PFSK-1 (cell line): ENCODE measurements around the gene SYNRG.

ENCODE experiments used
- FOXP2 ChIP-seq: optimal IDR thresholded peaks from 2 replicates; pipeline ENCODE3; 2011; ENCODE audit warnings: borderline replicate concordance, control low read depth, inconsistent platforms; ENCODE audit not compliant: insufficient read depth; ENCODE audit errors: extremely low read length, extremely low read depth
- POLR2AphosphoS5 ChIP-seq: IDR thresholded peaks from 2 replicates; pipeline ENCODE4 v1.6.1; 2012; ENCODE audit warnings: low read depth, mild to moderate bottlenecking, control low read depth, low read length, moderate library complexity
- SIN3A ChIP-seq: IDR thresholded peaks from 2 replicates; pipeline ENCODE4 v1.6.1; 2012; ENCODE audit warnings: mild to moderate bottlenecking, low read length, moderate library complexity, borderline replicate concordance; ENCODE audit not compliant: insufficient read depth
- TAF1 ChIP-seq: IDR thresholded peaks from 2 replicates; pipeline ENCODE4 v1.6.1; 2012; ENCODE audit warnings: low read length, control low read depth, borderline replicate concordance; ENCODE audit not compliant: insufficient read depth
- TF ChIP-seq, protein P1 (sequence below), 2 experiments: IDR thresholded peaks; 2 replicates each; pipeline versions ENCODE4 v1.6.1 to v1.8.0; 2011 to 2012; ENCODE audit warnings: low read depth in 2 of 2, low read length in 2 of 2, control low read depth in 1 of 2, inconsistent platforms in 1 of 2, mild to moderate bottlenecking in 1 of 2, moderate library complexity in 1 of 2; ENCODE audit not compliant: insufficient read depth in 1 of 2

Gene SYNRG

GRCh38 chr17:37567137-37567536 lies 42.1 kb downstream of the SYNRG start:
- TF ChIP-seq POLR2AphosphoS5 (no peak), SIN3A (no peak)

DNA sequence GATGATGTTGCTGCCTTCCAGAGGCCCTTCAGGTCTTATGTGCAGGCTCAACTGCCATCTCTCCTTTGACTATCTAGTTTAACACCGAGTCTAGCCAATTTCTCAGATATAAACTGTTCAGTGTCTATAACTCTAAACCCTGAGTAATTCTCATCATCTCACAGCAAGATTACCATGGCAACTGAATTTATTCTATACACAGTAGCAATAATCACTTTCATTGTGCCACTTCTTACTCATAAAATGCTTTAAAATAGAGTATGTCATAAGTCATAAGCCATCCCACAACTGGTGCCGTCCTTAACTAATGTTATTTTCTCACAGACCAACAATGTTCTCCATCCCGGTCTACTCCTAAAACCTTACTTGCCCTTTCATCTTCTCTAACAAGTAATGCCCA lies 45.0 kb downstream of the SYNRG start:
- TF ChIP-seq TAF1 (no peak), POLR2AphosphoS5 (no peak), SIN3A (no peak), FOXP2 (no peak)
- TF ChIP-seq, protein P1, sequence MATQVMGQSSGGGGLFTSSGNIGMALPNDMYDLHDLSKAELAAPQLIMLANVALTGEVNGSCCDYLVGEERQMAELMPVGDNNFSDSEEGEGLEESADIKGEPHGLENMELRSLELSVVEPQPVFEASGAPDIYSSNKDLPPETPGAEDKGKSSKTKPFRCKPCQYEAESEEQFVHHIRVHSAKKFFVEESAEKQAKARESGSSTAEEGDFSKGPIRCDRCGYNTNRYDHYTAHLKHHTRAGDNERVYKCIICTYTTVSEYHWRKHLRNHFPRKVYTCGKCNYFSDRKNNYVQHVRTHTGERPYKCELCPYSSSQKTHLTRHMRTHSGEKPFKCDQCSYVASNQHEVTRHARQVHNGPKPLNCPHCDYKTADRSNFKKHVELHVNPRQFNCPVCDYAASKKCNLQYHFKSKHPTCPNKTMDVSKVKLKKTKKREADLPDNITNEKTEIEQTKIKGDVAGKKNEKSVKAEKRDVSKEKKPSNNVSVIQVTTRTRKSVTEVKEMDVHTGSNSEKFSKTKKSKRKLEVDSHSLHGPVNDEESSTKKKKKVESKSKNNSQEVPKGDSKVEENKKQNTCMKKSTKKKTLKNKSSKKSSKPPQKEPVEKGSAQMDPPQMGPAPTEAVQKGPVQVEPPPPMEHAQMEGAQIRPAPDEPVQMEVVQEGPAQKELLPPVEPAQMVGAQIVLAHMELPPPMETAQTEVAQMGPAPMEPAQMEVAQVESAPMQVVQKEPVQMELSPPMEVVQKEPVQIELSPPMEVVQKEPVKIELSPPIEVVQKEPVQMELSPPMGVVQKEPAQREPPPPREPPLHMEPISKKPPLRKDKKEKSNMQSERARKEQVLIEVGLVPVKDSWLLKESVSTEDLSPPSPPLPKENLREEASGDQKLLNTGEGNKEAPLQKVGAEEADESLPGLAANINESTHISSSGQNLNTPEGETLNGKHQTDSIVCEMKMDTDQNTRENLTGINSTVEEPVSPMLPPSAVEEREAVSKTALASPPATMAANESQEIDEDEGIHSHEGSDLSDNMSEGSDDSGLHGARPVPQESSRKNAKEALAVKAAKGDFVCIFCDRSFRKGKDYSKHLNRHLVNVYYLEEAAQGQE (IDR thresholded peaks at IDR 0.05; ENCODE audit: insufficient read depth in 1 of 2, low read depth in 2 of 2, low read length in 2 of 2), result no peak

DNA sequence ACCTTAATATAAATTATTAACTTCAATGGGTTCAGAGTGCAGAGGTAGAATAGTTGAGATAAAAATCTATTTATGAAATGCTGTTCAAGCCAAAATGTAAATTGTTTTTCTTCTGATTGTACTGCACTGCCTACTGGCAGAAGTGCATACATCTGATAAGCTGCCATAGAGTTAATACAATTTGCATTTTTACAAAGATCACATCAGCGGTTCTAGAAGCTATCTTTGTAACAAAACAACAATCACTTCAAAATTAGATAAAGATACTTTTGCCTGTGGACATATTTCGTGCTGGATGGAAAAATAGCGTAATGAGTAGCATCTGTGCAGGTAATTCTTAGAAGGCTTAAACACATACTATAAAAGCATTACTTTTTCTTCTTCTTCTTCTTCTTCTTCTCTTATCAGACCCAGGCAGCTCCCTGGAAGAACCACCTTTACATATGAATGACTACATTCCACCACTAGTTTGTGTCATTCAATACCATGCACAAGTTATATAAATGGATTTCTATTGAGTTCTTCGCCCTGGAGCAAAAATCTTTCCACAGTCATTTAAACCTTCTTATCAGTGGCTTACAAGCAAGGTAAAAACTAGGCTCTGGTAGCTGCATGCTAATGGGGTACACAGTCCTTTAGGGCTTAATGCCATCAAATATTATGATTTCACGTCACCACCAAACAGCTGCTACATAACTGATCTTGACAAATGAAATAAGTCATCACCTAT lies 47.0 kb downstream of the SYNRG start:
- TF ChIP-seq FOXP2 (no peak), TAF1 (no peak), SIN3A (no peak), POLR2AphosphoS5 (no peak)
- TF ChIP-seq, protein P1 (IDR thresholded peaks at IDR 0.05; ENCODE audit: insufficient read depth in 1 of 2, low read depth in 2 of 2, low read length in 2 of 2), result no peak

DNA sequence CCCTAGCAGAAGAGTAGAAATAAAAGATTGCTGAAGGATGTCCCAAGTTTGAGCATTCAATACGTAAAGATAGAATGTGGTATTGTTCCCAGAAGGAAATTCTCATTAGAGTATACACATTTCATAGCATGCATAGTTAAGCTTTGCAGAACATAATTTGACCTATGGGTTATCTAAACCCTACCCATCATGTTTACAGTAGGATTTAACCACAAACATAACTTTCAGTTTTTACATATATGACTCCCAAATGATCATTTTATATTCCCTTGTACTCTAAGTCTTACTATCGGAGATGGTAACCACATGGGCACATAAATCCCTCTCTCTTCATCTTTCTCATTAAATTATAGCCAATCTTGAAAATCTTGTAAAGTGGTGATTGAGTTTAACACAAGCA lies 50.9 kb downstream of the SYNRG start:
- no peak for TF ChIP-seq FOXP2
- TF ChIP-seq POLR2AphosphoS5, result no peak
- TF ChIP-seq SIN3A, result no peak
- TF ChIP-seq TAF1, result no peak
- TF ChIP-seq, protein P1 (IDR thresholded peaks at IDR 0.05; ENCODE audit: insufficient read depth in 1 of 2, low read depth in 2 of 2, low read length in 2 of 2), result no peak

GRCh38 chr17:37557482-37557881 lies 51.7 kb downstream of the SYNRG start:
- TF ChIP-seq POLR2AphosphoS5 (no peak), TAF1 (no peak), FOXP2 (no peak), SIN3A (no peak)
- TF ChIP-seq, protein P1 (IDR thresholded peaks at IDR 0.05; ENCODE audit: insufficient read depth in 1 of 2, low read depth in 2 of 2, low read length in 2 of 2), result no peak
